Cardiac ventricle fibroblast (primary cell): Measurements from ENCODE around the gene KCNH1. TPM values are rescaled to one million over a fixed set of nuclear protein-coding genes. Genes with fewer than 3 reads are reported as not detected.

Experiments used
- total RNA-seq: library from RNA; depleted of rRNA; stranded (reverse); fragments of >200 nt; gene quantifications from 2 replicates; pipeline ENCODE4 v1.2.3, GENCODE V29; 2015

Gene KCNH1, protein sequence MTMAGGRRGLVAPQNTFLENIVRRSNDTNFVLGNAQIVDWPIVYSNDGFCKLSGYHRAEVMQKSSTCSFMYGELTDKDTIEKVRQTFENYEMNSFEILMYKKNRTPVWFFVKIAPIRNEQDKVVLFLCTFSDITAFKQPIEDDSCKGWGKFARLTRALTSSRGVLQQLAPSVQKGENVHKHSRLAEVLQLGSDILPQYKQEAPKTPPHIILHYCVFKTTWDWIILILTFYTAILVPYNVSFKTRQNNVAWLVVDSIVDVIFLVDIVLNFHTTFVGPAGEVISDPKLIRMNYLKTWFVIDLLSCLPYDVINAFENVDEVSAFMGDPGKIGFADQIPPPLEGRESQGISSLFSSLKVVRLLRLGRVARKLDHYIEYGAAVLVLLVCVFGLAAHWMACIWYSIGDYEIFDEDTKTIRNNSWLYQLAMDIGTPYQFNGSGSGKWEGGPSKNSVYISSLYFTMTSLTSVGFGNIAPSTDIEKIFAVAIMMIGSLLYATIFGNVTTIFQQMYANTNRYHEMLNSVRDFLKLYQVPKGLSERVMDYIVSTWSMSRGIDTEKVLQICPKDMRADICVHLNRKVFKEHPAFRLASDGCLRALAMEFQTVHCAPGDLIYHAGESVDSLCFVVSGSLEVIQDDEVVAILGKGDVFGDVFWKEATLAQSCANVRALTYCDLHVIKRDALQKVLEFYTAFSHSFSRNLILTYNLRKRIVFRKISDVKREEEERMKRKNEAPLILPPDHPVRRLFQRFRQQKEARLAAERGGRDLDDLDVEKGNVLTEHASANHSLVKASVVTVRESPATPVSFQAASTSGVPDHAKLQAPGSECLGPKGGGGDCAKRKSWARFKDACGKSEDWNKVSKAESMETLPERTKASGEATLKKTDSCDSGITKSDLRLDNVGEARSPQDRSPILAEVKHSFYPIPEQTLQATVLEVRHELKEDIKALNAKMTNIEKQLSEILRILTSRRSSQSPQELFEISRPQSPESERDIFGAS
- total RNA-seq = not detected in 2 replicates

DNA sequence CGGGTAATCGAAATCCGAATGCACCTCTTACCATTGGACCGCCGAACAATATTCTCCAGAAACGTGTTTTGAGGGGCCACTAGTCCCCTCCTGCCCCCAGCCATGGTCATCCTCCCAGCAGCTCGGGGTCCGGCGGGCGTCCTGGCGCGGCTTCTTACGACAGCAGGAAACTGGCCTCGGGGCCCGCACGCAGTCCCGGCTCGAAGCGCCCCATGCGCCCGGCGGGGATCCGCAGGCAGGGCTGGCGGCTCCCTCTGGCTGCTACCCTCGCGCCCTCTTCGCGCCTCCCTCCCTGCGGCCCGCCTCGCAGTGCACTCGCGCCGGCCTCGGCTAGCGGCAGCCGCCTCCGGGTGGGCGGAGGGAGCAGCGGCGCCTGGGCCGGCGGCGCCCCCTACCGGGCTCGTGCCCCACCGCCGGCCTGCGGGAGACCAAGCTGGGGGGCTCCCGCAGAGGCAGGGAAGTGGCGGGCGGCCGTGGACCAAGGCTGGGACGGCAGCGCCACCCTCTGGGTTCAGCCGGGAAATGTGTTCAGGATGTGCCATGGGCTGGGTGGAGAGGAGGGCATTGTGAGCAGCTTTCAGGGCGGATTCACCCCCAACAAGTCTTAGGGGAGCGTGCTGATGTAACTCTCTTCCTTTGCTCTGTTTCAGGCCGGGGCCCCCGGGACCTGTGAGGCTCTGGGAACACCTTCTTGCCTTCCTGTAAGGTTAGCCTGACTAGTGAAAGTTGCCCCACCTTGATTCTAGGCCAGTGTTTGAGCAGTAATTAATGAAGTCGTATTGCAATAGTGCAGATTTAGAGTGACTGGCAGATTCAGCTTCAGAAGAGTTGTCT is at the start of gene KCNH1:
Gene KCNH1, minus strand, starts transcription at position 313 of the 834 bp plus-strand sequence. Its CDS starts 203 bp downstream, at position 110.

Other genes starting within 250 kb of the KCNH1 start
- gene RCOR3, start 125.2 kb upstream of the KCNH1 start, total RNA-seq = 18.3 and 20.8 TPM in 2 replicates
- gene TRAF5, start 192.7 kb upstream of the KCNH1 start, total RNA-seq = 4.1 and 8.0 TPM in 2 replicates